GM18519 (cell line): Measurements from ENCODE around the gene KCTD21.

ENCODE experiments used
- ATAC-seq: cut with Tn5 transposase; IDR thresholded peaks from one replicate; pipeline ENCODE4 v1.9.1; 2021; ENCODE audit warnings: mild to moderate bottlenecking, moderate library complexity; ENCODE audit not compliant: unreplicated experiment, low FRiP score

Gene KCTD21

DNA sequence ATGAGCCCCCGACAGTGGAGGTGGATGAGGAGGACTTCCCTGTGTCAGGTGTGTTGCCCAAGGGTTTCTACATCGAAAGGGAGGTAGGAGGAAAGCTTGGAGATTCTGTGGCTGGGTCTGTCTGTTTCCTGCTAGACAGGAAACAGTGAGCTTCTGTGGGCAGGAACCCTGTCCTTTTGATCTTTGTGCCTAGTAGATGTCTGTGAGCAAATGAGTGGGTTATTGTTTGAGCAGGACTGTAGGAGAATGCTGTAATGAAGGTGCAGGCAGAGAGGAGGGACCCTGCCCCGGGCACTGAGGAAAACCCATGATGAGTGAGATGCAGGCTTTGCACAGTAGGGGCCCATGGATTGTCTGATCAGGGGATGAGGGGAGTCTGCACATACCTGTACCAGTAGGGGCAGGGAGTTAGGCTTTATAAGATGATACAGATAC lies 14.3 kb upstream of the KCTD21 start:
- no peak for ATAC-seq

DNA sequence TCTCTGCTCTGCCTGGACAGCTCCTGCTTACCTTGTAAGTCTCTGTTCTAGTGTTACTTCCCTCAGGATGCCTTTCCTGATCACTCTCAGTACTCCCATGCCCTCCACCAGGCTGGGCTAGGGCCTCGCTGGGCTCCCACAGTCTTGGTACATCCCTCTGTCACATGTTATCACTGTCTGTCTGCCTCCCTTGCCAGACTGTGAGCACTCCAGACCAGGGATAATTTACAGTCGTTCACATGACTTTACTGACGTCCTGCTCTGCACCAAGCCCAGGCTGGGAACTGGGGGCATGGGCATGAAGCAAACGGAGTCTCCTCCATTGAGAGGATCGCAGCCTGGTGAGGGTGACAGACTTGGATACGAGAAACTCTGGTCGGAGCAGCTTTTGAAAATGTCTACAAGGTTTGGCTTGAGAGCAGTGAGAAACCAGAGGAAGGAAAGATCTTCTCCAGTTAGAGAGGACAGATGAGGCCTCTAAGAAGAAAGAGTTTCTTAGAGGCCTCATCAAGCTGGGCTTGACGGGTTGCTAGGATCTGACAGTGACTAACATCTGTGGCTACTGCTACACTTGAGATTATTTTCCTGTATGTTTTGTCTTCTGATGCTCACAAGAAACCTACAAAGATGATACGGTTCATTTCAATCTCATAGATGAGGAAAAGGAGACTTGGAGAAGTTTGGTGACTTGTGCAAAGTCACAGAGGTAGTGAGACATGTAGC lies 12.8 kb upstream of the KCTD21 start:
- no peak for ATAC-seq

DNA sequence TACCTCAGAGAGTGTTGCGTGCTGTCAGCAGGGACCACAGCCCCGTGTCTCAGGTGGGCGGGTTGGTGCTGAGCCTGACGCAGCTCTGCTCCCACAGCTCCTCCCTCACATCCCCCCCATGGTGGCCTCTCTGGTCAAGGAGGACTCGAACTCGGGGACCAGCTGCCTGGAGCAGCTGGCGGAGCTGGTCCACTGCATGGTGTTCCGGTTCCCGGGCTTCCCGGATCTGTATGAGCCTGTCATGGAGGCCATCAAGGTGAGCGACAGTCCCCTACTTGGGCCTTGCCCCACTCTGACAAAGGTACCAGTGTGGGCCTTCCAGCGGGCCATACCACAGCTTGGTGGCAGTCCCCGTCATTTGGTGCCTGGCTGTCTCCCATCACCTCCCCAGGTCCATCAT lies 12.1 kb upstream of the KCTD21 start:
- ATAC-seq, result no peak

DNA sequence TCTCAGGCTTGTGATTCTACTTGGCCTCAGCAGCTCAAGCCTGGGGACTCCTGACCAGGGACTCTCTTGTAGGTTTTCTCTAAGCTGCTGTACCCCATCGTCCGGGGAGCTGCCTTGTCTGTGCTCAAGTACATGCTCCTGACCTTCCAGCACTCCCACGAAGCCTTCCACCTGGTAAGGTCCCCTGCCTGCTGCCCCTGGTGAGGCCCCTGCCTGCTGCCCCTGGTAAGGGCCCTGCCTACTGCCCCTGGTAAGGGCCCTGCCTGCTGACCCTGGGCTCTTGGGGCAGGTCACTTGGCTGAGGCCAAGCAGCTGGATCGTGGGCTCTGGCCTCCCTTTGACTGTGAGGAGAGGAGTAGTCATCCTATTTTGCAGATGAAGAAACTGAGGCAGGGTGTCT lies 11.6 kb upstream of the KCTD21 start:
- no peak for ATAC-seq

DNA sequence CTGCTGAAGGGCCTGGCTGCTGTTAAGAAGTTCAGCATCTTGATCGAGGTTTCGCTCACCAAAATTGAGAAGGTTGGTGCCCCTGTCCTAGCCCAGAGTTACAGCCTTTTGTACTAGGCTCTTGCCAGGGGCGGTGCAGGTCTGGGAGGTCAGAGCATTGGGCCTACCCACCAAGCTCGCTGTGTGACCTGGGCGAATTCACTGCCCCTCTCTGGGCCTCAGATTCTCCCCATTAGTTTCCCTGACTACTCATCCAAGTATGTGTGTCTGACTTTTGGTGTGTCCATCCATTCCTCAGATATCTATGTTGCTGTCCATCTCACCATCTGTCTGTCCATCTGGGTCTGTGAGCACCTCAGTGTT lies 11.2 kb upstream of the KCTD21 start:
- ATAC-seq, result no peak

DNA sequence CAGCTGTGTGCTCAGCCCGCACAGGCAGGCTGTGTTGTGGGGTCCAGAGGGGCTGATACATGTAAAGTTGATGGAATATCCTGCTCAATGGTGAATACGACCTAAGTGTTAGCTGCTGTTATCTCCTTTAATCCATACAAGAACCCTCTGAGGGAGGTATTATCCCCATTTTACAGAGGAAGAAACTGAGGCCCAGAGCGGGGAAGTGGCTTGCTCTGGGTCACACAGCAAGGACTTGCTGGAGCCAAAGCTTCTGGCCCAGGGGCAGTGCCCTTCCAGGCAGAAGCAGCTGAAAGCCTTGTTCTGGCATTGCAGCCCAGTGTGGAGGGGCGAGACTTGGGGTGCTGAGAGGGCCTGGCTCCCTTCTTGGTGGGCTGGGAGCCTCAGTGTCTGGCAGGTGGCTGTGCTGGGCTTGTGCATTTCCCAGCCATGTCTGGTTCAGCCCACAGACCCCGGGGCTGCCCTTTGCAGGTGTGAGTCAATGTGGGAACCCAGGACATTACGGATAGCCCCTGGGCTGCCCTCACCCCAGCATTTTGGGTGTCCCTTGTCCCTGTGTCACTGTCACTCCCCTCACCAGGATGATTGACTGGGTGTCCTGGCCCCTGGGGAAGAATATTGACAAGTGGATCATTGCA lies 10.7 kb upstream of the KCTD21 start:
- ATAC-seq, result no peak

DNA sequence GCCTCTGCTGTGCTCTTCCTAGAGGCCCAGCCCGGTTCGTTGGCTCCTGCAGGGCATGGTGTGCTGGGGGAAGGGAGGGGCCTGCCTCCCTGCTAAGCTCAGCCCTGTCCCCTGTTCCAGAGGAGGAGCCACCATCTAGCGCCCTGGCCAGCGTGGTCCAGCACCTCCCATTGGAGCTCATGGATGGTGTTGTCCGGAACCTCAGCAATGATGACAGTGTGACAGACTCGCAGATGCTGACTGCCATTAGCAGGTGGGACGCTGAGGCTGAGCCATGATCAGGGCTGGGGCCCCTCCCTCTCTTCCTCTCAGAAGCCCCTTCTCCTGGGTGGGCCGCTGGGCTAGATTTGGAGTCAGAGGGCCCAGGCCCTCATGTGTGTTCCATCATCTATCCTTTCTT lies 9.4 kb upstream of the KCTD21 start:
- no peak for ATAC-seq

DNA sequence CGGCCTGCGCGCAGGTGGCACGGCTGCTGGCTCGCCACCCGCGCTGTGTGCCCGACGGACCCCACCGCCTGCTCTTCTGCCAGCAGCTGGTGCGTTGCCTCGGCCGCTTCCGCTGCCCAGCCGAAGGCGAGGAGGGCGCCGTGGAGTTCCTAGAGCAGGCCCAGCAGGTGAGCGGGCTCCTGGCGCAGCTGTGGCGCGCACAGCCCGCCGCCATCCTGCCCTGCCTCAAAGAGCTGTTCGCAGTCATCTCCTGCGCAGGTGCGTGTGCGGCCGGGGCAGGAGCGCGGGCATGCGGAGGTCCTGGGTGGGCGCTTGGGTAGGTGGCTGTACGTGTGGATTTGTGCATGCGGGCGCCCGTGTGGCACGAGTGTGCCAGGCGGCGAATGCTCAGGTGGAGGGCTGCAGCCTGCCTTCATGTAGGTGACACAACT lies 8.2 kb upstream of the KCTD21 start:
- ATAC-seq, result no peak

DNA sequence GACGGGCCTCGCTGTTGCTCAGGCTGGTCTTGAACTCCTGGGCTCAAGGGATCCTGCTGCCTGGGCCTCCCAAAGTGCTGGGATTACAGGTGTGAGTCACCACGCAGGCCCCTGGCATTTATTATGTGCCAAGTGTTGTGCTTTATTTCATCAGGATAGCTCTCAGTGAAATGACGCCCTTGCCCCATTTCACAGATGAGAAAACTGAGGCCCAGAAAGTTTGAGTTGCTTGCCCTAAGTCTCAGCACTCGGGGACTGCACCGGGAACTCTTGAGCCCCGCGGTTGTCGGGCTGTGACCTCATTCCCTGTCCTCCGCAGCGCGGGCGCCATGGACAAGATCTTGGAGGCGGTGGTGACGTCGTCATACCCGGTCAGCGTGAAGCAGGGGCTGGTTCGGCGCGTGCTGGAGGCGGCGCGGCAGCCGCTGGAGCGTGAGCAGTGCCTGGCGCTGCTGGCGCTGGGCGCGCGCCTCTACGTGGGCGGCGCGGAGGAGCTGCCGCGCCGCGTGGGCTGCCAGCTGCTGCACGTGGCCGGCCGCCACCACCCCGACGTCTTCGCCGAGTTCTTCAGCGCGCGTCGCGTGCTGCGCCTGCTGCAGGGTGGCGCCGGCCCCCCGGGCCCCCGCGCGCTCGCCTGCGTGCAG lies 7.6 kb upstream of the KCTD21 start:
- ATAC-seq, result no peak

DNA sequence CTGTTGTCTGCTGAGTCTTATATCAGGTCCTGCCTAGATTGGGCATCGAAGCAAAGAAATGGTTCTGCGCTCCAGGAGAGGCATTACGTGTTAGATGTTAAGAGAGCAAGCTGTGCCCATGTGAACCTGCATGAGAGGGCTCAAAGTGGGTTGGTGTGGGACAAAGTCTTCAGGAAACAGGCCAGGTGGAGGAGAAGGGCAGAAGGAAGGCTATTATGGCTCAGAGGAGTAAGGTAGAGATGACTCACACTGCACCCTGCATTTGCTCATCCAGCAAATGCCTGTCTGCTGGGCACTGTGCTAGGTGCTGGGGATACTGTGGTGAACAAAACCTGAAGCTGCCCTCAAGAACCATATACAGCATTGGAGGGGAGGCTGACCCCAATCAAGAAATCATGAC lies 6.1 kb upstream of the KCTD21 start:
- ATAC-seq, result no peak

DNA sequence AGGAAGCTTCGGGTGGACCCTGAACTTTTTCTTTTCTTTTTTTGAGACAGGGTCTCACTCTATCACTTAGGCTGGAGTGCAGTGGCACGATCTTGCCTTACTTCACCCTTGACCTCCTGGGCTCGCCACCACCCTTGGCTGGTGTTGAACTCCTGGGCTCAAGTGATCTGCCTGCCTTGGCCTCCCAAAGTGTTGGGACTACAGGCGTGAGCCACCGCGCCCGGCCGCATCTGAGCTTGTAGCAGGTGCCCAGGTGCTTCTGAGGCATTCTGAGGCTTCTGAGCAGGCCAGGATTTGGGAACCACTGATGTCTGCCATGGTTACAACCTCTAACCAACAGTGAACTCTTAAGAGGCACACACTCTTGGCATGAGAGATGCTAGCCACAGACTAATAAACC lies 5.4 kb upstream of the KCTD21 start:
- ATAC-seq, result no peak

DNA sequence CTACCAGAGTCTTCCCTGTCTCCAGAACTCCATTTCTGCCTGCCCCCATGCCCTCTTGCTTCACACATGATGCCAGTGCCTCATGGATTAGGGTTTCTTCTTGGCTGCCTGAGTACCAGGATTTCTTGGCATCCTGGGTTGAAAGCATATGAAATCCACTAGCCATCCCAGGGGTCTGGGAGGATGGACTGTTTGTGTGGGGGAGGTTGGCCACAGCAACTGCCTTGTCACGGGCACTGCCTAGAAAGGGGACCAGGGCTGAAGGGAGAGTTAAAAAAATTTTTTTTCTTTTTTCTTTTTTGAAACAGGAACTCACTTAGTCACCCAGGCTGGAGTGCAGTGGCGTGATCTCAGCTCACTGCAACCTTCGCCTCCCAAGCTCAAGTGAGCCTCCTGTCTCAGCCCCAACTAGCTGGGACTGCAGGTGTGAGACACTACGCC lies 4.5 kb upstream of the KCTD21 start:
- no peak for ATAC-seq

DNA sequence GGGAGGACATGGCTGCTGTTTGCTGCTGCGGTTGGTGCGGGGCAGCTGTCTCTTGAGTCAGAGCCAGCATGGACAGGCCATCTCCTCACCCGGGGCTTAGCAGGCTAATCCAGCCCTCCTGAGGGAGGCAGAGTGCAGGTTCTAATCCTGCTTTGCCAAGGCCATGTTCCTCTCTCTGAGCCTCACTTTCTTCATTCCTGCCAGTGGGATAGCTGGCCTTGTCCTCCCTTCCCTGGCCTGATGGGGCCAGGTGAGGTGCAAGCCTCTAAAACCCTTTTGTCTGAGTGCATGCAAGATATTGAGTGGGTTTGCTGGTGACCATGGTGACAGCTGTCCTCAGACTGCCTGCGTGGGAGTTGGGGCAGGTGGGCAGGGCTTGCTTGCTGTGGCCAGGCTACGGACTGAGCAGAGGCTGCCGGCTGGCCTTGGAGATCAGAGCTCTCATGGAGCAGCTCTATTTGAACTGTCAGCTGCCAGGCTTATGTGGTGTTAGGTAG lies 3.8 kb upstream of the KCTD21 start:
- ATAC-seq, result no peak

DNA sequence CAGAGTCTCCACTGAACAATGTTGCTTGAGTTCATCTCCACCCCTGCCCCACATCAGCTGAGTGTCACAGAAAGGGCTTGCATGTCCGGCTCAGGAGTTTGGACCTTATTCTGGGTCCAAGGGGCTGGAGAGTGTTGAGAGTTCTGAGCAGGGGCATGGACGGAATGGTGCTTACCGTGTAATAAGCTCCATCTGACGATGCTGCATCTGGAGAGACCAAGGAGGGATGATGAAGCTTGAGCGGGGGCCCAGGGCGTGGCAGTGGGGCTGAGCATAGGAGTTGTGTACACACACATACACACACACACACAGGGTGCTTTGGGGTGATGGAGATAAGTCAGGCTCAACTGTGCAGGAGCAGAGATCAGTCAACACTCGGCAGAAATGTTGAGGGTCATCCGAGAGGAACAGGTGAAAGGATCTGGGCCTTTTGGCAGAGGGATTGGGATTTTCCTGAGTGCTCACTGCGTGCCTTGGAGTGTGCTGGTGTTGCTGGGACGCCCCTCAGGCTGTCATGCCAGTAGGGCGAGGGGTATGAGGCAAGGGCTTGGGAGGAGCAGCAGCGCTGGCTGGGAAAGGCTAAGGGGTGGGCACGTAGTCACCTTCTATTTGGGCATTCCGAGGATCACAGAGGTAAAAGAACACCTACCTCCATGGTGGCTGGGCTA lies 2.6 kb upstream of the KCTD21 start:
- no peak for ATAC-seq

DNA sequence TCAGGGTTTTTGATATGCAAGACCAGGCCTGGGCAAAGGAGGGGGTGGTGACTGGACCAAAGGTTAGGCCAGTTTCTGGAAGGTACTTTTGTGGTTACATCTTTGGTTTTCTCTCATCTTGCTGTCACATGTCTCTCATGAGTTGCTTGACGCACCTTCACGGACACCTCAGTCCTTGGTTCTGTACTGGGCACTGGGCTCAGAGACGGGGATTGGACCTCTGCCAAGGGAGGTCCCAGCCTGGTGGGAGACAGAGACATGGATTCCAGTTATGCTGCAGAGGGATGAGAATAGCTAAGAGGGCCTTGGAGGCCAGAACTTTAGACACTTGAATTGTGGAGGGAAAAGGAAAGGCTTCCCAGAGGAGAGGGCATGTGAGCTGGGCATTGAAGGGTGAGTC lies 1.9 kb upstream of the KCTD21 start:
- ATAC-seq, result no peak

DNA sequence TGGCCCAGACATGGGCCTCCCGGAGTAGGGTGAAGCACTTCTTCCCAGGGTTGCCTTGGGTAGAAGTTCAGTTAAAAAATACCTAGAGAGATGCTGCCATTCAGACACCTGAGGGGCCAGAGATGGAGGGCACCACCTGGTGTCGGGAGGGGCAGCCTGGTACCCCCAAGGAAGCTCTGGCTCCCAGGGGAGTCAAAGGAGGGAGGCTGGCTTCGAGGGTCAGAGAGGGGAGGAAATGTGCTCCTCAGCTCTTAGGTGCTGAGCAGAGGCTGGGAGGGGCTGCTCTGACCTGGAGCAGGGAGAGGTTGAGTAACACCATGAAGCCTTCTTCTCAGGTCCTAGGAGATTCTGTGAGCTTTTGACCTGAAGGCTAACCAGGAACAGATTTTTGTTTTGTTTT lies 1.4 kb upstream of the KCTD21 start:
- no peak for ATAC-seq

DNA sequence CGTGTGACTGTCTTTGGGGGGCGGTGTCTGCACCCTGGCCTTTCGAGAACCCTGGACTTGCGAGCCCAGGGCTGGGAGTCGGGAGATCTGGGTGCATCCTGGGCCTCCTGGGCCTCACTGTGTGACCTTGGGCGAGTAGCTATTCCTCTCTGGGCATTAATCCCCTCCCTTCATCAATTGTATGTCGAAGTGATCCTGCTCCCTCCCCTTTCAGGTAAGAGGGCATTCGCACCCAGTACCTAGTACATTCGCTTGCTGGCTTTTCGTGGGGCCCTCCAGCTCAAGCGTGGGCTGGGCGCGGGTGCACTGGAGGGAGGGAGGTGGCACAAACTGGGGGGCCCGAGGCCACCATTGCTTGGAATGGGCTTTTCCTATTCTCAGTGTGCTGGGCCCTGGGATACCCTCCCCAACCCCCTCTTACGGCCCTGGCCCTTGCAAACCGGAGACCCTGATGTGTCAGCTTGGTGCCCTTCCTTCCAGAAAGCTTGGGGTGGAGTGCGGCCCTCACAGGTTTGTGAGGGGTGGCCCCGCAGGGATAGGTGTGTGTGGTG lies 823 bp upstream of the KCTD21 start:
- no peak for ATAC-seq

DNA sequence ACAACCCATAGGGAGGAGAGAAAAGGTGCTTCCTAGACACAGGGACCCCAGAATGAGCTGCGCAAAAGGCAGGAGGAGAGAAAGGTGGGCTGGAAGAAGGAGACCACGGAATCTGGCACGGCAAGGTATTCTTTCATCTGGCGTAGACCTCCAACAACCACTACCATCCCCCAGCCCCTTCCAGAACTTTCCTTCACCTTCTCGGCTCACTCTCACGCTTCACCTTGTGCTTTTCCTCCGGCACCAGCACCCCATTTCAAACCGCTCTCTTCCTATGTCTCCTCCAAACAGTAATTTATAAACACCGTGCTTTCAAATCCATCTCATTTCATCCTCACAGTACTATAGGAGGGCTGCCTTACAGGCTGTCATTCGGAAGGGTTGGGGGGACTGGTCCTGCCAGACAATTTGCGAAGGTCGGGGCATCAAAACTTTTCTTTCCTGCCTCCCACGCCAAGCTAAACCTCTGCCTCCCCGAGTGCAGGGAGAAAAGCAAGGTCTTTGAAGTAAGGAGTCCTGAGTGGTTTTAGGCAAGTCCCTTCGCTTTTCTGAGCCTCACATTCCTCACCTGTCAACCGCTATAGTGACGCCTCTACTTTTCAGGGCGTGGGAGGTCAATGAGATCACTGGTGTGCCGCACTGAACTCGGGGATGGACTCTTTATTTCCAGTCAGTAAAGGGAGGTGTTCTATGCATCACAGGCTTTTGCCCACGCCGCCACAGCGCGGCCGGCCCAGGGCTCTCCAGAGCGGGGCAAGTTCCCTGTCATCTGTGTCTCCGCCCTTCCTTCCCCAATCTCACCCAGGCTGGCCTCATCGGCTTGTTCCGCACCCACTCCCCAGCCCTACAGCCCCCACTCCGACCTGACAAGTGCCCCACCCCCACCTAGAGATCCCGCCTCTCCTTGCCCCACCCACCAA lies 800 bp downstream of the KCTD21 start:
- peak; percentile 20 for ATAC-seq

DNA sequence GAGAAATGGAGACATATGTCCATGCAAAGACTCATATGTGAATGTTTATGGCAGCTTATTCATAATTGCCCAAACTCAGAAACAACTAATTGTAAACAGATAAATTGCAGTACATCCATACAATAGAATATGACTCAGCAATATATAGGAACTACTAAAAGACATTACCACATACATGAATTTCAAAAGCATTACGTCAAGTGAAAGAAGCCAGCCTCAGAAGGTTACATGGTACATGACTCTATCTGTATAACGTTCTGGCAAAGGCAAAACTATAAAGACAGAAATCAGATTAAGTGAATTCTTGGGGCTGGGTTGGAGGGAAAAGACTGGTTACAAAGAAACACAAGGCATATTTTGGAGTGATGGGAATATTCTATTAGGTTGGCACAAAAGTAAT lies 7.2 kb downstream of the KCTD21 start:
- ATAC-seq, result no peak

DNA sequence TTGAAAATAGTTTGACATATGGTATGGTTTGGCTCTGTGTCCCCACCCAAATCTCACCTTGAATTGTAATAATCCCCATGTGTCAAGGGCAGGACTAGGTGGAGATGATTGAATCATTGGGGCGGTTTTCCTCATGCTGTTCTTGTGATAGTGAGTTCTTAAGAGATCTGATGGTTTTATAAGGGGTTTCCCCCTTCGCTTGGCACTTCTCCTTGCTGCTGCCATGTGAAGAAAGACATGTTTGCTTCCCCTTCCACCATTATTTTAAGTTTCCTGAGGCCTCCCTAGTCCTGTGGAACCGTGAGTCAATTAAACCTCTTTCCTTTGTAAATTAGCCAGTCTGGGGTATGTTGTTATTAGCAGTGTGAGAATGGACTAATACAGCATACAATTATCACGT lies 7.7 kb downstream of the KCTD21 start:
- ATAC-seq, result no peak
